ENCODE data around the gene TRPM3.
"Not testable (repeated sequence)": the region's sequence is repeated elsewhere in the genome, so short reads cannot be mapped to it uniquely, and the experiment has no call there.

The TRPM3 gene

GRCh38 chr9:70706797-70707196 is 414.6 kb downstream of the TRPM3 start:
- DNase-seq, result not testable (repeated sequence)

- DNase-seq, result no peak
These were observed 420.3 kb downstream of the TRPM3 start for GRCh38 chr9:70701163-70701562.

DNA sequence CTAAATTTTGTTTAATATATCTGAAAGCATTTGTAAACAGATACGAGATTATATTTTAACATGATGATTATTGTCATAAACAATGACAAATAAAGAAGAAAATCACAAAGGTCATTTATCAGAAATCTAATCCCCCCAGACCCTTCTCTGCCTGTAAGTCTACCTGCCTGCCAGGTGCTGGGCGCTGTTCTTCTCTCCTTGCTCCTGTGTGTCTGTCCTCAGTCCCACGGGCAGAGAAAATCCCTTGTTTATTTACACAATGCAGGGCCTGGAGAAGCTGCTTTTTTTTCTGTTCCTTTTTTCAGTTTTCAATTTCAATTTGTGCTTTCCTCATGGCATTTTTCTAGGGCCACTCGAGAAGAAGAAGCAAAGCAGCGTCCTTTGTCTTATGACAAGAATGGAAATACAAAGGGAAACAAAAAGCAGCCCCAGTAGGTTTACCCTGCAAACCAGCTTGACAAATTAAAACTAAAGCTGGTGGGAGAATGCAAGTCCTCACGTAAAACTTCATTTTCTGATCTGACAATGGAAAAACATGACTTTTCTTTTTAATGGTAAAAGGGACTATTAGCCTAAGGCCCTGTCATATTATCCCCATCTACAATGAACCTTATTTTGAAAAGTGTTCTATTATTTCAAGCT is 424.6 kb downstream of the TRPM3 start:
- DNase-seq, result no peak

GRCh38 chr9:70694758-70695157 is 426.7 kb downstream of the TRPM3 start:
- no peak for DNase-seq

- no peak for DNase-seq
These were observed 428.2 kb downstream of the TRPM3 start for GRCh38 chr9:70693186-70693585.

DNA sequence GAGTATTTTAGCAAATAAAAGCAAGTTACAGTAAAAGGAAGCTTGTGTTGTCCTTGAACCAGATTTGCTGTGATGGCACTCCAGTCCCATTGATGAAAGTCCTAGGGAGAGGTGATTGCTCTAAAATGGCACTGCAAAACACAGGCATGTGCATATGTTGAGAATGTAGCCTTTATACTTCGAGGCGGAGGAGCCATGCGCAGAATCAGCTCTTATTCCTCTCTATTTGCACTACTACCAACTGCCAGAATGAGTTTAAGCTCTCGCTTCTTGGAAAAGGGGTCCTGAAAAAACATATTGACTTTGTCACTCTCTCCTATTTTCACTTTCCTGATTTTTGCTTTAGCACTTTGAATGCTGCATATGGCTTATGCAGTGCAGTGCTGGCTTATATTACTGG is 429.0 kb downstream of the TRPM3 start:
- DNase-seq, result no peak

- DNase-seq, result no peak
These were observed 432.7 kb downstream of the TRPM3 start for GRCh38 chr9:70688704-70689103.

- DNase-seq, result no peak
These were observed 437.6 kb downstream of the TRPM3 start for GRCh38 chr9:70683841-70684240.

DNA sequence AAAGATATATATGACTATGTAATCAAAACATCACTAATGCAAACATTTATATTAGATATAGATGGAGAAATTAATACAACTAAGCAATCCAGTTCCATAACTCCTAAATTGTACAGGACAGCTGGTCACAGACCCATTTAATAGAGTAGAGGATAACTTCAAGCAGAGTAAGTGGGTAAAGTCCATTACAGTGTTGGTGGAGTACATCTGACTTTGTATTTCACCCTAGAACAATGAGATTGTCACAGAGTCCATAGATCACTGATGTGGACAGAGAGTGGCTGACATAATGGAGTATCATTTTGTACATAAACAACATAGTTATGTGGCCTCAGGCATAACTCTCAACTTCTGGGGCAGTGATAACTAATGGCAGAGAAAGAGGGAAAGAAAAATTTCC is 439.1 kb downstream of the TRPM3 start:
- DNase-seq, result no peak

DNA sequence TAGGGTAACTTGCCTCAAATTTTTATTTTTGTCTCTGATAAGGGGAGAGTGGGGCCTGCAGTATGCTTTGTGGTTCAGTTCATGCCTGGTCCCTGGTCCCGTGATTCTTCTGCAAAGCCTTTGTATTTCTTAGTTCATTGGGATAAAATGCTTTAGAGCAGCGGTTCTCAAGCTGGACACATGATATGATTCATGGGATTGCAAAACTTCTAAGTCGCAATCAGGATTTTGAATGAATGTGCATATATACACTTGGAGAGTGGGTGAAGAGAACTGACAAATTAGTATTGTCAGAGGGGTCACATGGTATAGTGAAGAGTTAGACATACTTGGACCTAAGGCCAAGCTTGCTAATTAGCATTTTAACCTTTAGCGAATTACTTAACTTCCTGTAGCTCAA is 441.6 kb downstream of the TRPM3 start:
- no peak for DNase-seq

- no peak for DNase-seq
These were observed 443.3 kb downstream of the TRPM3 start for GRCh38 chr9:70678153-70678552.

- DNase-seq, result no peak
These were observed 444.2 kb downstream of the TRPM3 start for GRCh38 chr9:70677055-70677735.

GRCh38 chr9:70675868-70676370 is 445.5 kb downstream of the TRPM3 start:
- DNase-seq, result no peak

DNA sequence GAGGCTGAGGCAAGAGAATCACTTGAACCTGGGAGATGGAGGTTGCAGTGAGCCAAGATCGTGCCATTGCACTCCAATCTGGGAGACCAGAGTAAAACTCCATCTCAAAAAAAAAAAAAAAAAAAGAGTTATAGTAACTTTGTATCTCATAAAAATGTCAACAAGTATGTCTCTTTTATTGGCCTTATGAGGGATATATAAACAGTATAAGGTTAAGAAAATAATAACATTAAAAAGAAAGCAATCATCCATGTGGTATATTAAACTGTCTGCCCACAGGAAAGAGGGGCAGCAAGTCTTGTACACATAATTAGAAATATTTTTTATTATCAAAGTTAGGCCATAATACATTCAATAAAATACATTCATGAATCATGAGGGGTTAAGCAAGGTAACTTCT is 447.6 kb downstream of the TRPM3 start:
- DNase-seq, result no peak

GRCh38 chr9:70672161-70672649 is 449.2 kb downstream of the TRPM3 start:
- no peak for DNase-seq

- no peak for DNase-seq
These were observed 452.7 kb downstream of the TRPM3 start for GRCh38 chr9:70668751-70669150.

DNA sequence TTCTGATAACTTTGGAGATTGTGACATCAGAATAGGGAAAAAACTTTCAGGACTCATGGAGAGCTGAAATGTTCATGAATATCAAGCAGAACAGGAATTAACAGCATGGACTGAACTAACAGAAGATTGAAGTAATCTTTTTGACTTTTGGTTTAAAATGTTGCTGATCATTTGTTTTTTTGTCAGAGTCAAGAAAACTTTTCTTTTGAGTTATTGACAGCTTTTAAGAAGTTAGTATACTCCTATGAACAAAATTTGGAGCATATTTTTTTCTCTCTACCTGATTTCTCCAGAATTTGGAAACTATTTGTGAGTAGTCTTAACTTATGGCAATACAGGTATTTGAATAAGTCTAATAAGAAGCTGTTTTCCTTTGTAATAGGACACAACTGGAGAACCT is 462.7 kb downstream of the TRPM3 start:
- DNase-seq, result no peak

DNA sequence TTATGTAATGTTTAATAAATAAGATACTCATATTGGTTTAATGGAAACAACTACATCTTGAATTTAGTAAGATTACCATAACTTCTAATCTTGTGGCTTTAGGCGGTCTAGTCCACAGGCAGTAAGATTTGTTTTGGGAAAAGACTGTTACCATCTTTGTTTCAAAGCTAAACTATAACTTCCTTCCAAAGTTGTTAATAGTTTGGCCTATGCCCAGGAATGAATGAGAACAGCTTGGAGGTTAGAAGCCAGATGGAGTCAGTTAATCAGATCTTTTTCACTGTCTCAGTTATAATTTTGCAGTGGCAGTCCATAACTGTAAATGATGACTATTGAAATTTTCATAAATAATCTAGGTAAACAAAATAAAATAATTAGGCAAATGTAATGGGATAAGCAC is 465.1 kb downstream of the TRPM3 start:
- DNase-seq, result no peak

- no peak for DNase-seq
These were observed 467.3 kb downstream of the TRPM3 start for GRCh38 chr9:70654144-70654543.

DNA sequence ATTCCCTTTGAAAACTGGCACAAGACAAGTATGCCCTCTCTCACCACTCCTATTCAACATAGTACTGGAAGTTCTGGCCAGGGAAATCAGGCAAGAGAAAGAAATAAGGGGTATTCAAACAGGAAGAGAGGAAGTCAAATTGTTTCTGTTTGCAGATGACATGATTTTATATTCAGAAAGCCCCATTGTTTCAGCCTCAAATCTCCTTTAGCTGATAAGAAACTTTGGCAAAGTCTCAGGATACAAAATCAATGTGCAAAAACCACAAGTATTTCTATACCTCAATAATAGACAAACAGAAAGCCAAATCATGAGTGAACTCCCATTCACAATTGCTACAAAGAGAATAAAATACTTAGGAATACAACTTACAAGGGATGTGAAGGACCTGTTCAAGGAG is 476.8 kb downstream of the TRPM3 start:
- DNase-seq, result not testable (repeated sequence)

DNA sequence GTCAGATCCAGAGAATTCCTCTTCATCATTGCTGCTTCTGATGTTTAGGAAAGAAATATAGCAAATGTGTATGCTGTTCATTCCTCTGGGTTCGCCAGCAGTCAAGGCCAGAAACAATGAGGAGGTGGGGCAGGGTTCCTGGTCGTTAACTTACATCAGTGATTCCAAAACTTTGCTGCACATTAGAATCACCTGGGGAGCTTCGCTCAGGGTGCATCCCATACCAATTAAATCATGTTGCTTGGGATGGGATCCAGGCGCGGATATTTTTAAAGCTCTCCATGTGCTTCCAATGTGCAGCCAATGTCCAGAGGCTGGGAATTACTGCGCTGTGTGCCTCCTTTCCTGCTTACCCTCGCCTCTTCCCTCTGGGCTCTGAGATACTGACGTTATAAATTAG is 479.1 kb downstream of the TRPM3 start:
- DNase-seq, result no peak

DNA sequence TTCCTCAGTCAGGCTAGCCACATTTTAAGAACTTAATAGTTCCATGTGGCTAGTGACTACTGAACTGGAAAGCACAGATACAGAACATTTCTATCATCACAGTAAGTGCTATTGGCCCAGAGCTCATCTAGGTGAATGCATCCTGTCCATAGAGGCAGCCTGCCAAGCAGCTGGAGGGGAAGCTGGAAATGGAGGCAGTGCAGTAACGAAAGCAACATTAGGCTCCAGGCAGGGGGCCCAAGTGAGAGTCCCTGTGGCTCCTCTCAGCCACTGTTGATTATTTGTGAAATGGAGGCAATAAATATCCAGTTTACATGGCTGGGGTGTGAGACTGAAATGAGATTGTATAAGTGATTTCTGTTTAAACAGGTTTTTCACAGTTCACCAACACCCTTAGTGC is 479.8 kb downstream of the TRPM3 start:
- DNase-seq, result no peak

- DNase-seq, result no peak
These were observed 480.4 kb downstream of the TRPM3 start for GRCh38 chr9:70641031-70641430.

Measured in islet precursor cell (in vitro differentiated cells).